ENCODE data around the gene PRR33.

- TF ChIP-seq POLR2AphosphoS5 (IDR thresholded peaks at IDR 0.05) (no peak), CTCF (IDR thresholded peaks at IDR 0.05) (no peak)
Measured at GRCh38 chr11:1921574-1922141, 30.0 kb upstream of the PRR33 start.

Measured in prostate gland (tissue), 2 donors.